ENCODE results near the gene COG8. TPM values are rescaled to one million over a fixed set of nuclear protein-coding genes. Genes with fewer than 3 reads are reported as not detected.

COG8 gene
- total and polyA plus RNA-seq, 10 of the 15 experiments (the other 5 are each of a cell fraction or from before 2014, with no cell fraction given): 2.8 to 39.6 (median 23.8) TPM

DNA sequence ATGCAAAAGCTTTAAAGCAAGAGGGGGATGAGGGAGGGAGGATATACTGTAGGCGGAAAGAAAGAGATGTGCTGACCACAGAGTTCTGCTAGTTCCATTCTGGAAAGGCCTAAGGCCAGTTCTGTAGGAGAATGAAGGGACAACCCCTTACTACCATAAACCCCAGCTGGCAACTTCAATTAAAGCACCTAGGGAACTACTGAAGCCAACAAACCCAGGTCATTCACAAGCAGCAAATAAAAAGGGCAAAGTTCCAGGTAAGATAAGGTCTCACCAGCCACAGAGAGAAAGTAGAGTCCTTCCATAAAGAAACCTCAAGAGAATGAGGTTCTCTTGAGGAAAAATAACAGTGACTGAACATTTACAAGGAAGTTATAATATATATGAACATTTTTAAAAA, 33.7 kb upstream of the COG8 start:
- DNase-seq (ENCODE audit: low read depth, low spot score): no peak
- in situ Hi-C loops (cut with MboI): no loop called here
- no peak for ATAC-seq
- H3K4me1 ChIP-seq (ENCODE audit: control insufficient read depth, insufficient read depth, low read length): no peaks in the 10 kb centered on the region
- H3K79me2 ChIP-seq (ENCODE audit: control insufficient read depth, insufficient read depth, low read length): no peaks in the 10 kb centered on the region
- ChIA-PET SMC1A (ENCODE audit: uncharacterized antibody, unreplicated experiment) (interaction anchor here (0.8 kb wide), 1 partner anchor 33 kb away, joined by 3 read pairs; no protein-coding TSS in a partner anchor), RAD21 (ENCODE audit: unreplicated experiment) (no interaction called here), POLR2A (interaction anchor here (0.8 to 1.3 kb wide), 2 partner anchors 9 to 11 kb away, joined by 3 read pairs; no protein-coding TSS in a partner anchor), CTCF (no interaction called here)
- H4K20me1 ChIP-seq (ENCODE audit: control insufficient read depth, insufficient read depth): no peaks in the 10 kb centered on the region
- H3K4me2 ChIP-seq (ENCODE audit: control insufficient read depth, insufficient read depth): no peak overlapping the region
- BruUV-seq (replicated peaks): no TSS peak
- TF ChIP-seq, protein P1, sequence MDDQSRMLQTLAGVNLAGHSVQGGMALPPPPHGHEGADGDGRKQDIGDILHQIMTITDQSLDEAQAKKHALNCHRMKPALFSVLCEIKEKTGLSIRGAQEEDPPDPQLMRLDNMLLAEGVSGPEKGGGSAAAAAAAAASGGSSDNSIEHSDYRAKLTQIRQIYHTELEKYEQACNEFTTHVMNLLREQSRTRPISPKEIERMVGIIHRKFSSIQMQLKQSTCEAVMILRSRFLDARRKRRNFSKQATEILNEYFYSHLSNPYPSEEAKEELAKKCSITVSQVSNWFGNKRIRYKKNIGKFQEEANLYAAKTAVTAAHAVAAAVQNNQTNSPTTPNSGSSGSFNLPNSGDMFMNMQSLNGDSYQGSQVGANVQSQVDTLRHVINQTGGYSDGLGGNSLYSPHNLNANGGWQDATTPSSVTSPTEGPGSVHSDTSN (IDR thresholded peaks at IDR 0.05; ENCODE audit: insufficient replicate concordance, low read depth, low read length): no peak
- TF ChIP-seq MYC (IDR thresholded peaks at IDR 0.05; ENCODE audit: insufficient read depth, insufficient read length, insufficient replicate concordance, low read length, severe bottlenecking) (no peak), NFYB (IDR thresholded peaks at IDR 0.05; ENCODE audit: insufficient read depth, low read depth, low read length) (no peak), RCOR1 (conservative IDR thresholded peaks at IDR 0.05; ENCODE audit: low read depth, low read length) (no peak), ZNF384 (IDR thresholded peaks at IDR 0.05; ENCODE audit: borderline replicate concordance, low read depth, low read length) (no peak), RB1 (IDR thresholded peaks at IDR 0.05; ENCODE audit: borderline replicate concordance) (no peak), RBBP5 (conservative IDR thresholded peaks at IDR 0.05) (no peak)
- TF ChIP-seq, protein P2, sequence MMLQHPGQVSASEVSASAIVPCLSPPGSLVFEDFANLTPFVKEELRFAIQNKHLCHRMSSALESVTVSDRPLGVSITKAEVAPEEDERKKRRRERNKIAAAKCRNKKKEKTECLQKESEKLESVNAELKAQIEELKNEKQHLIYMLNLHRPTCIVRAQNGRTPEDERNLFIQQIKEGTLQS (IDR thresholded peaks at IDR 0.05; ENCODE audit: borderline replicate concordance, extremely low read depth, low read depth, low read length): no peak
- H3K4me3 ChIP-seq: no peak overlapping the region
- intact Hi-C loops (cut with micrococcal nuclease; ENCODE audit: unreplicated experiment): no loop called here
- FAIRE-seq: no peak
- H3K36me3 ChIP-seq (ENCODE audit: control insufficient read depth in 2 of 2, insufficient read depth in 2 of 2, low read length in 1 of 2): peaks cover 6 to 24% of the 10 kb centered on the region in 2 experiments
- H3K27me3 ChIP-seq (replicated peaks in 1 of 2; ENCODE audit: control insufficient read depth in 2 of 2, insufficient read depth in 2 of 2, low read length in 1 of 2): no peaks in the 10 kb centered on the region
- no peak overlapping the region for H3K27ac ChIP-seq (ENCODE audit: control insufficient read depth, insufficient read depth)
- H3K9me3 ChIP-seq (replicated peaks; ENCODE audit: control insufficient read depth, insufficient read depth, low read length): no peaks in the 10 kb centered on the region
- H3K9ac ChIP-seq (ENCODE audit: control insufficient read depth, insufficient read depth, low read length): no peak overlapping the region
- 91% methylated on average over 1 of the region's 1 CpG for WGBS (ENCODE audit: insufficient coverage, insufficient replicate concordance, low lambda C conversion rate, missing lambda C conversion rate)
- H2AFZ ChIP-seq (ENCODE audit: control insufficient read depth, low read depth, low read length): no peak overlapping the region
